Smooth muscle cell (in vitro differentiated cells): ENCODE data around the gene POU2F3. TPM values are rescaled to one million over a fixed set of nuclear protein-coding genes. Genes with fewer than 3 reads are reported as not detected.
A peak's percentile ranks its signal among the peaks of the same experiment; 100 is the strongest.

Experiments
- DNase-seq: peaks from one replicate; lab custom pipeline; 2025; ENCODE audit not compliant: unreplicated experiment; lab: John Stamatoyannopoulos, UW
- H2AFZ ChIP-seq: fragments of 200-600 bp; sonication (generic); 2 replicates; pipeline ENCODE4 v1.6.0; 2016; ENCODE audit warnings: antibody characterized with exemption, low read depth, mild to moderate bottlenecking
- H3F3A ChIP-seq: fragments of 200-600 bp; sonication (generic); 2 replicates; pipeline ENCODE4 v1.6.0; 2017; ENCODE audit warnings: antibody characterized with exemption, low read depth
- H3K27ac ChIP-seq: fragments of 200-600 bp; sonication (generic); 2 replicates; pipeline ENCODE4 v1.5.1; 2016; ENCODE audit warnings: low read depth, mild to moderate bottlenecking
- H3K27me3 ChIP-seq: fragments of 200-600 bp; sonication (generic); 2 replicates; pipeline ENCODE4 v1.6.1; 2016; ENCODE audit warnings: low read depth, mild to moderate bottlenecking
- H3K36me3 ChIP-seq: fragments of 200-600 bp; sonication (generic); 2 replicates; pipeline ENCODE4 v1.5.1; 2016; ENCODE audit warnings: low read depth
- H3K4me1 ChIP-seq: fragments of 200-600 bp; sonication (generic); 2 replicates; pipeline ENCODE4 v1.5.1; 2016; ENCODE audit warnings: low read depth
- H3K4me2 ChIP-seq: fragments of 200-600 bp; sonication (generic); 2 replicates; pipeline ENCODE4 v1.6.0; 2016; ENCODE audit warnings: mild to moderate bottlenecking
- H3K4me3 ChIP-seq: fragments of 200-600 bp; sonication (generic); 2 replicates; pipeline ENCODE4 v1.5.1; 2016; ENCODE audit warnings: mild to moderate bottlenecking
- H3K79me2 ChIP-seq: fragments of 200-600 bp; sonication (generic); 2 replicates; pipeline ENCODE4 v1.6.0; 2016; ENCODE audit warnings: low read depth, mild to moderate bottlenecking
- H3K9ac ChIP-seq: fragments of 200-600 bp; sonication (generic); 2 replicates; pipeline ENCODE4 v1.6.0; 2016; ENCODE audit warnings: low read depth
- H3K9me3 ChIP-seq: fragments of 200-600 bp; sonication (generic); replicated peaks from 2 replicates; pipeline ENCODE4 v1.5.1; 2016; ENCODE audit warnings: low read depth
- H4K20me1 ChIP-seq: fragments of 200-600 bp; sonication (generic); 2 replicates; pipeline ENCODE4 v1.6.0; 2016; ENCODE audit warnings: low read depth
- WGBS: methylation state at CpG from one replicate; pipeline ENCODE4 v1.1.7; 2016; ENCODE audit warnings: low lambda C conversion rate; 5-methylcytosine and 5-hydroxymethylcytosine counted together
- polyA plus RNA-seq: library from polyadenylated mRNA; unstranded; fragments of >200 nt; fragmentation: Nextera tagmentation; extraction: Ambion mirVana; gene quantifications from 2 replicates; pipeline ENCODE4 v1.2.1, GENCODE V29; 2016
- total RNA-seq: library from RNA; depleted of rRNA; stranded (reverse); fragments of >200 nt; gene quantifications from 2 replicates; pipeline ENCODE4 v1.2.3, GENCODE V29; 2014
- TF ChIP-seq, protein P1 (sequence below): fragments of 200-600 bp; sonication (generic); IDR thresholded peaks from 2 replicates; pipeline ENCODE4 v1.5.1; 2017; ENCODE audit warnings: borderline replicate concordance, mild to moderate bottlenecking, antibody characterized with exemption; ENCODE audit not compliant: insufficient read depth, poor library complexity, severe bottlenecking

Gene POU2F3
- total and polyA plus RNA-seq, 2 experiments from 2014 or later = 2.8 TPM; not detected in 1

DNA sequence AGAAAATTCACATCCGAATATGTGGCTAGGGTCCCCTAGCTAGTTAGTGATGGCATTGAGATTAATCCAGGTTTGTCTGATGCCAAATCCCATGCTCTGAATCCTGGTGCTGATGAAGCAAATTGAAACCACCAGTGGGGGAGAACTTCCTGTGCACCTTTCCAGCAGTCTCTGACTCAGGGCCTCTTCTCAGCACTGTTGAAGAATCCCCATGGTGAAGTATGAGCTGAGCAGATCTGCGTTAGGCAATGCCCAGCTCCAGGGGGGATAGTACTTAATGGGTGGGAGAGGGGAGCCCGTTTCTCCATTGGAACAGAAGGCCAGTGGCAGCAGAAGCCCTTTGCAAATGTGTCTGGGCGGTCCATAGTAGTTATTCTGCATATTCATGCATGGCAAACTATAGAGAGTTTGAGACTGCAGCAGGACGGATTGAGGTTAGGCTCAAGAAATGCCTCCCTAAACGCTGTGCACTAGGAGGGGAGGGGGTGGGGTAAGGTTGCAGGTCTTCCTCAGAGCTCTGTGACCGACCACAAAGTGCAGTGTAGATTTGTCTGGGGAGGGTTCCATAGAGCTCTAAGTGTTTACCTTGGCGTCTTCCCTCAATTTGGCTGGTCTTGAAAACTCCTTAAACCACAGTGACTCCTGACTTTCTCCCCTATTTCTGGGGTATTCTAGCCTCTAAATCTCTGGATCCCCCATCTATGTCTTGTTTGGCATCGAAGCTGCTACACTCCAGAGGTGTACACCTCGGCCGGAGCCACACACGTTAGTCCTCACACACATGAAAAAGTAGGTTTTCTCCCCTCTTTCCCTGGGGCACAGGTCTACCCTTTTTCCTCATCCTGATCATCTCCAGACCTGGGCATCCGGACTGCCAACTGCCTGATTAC, 4.8 kb downstream of the POU2F3 start:
- Histone ChIP-seq H3K4me3 (no peak overlapping the region), H3F3A (no peaks in the 10 kb centered on the region), H4K20me1 (no peaks in the 10 kb centered on the region), H3K9ac (no peak overlapping the region), H3K9me3 (no peaks in the 10 kb centered on the region), H3K27ac (no peak overlapping the region), H3K27me3 (peaks cover 58% of the 10 kb centered on the region), H2AFZ (no peak overlapping the region), H3K79me2 (no peaks in the 10 kb centered on the region), H3K4me2 (no peak overlapping the region), H3K4me1 (peaks cover 5% of the 10 kb centered on the region), H3K36me3 (no peaks in the 10 kb centered on the region)
- DNase-seq = no peak
- WGBS = 65% methylated on average over 13 of the region's 13 CpGs
- TF ChIP-seq, protein P1, sequence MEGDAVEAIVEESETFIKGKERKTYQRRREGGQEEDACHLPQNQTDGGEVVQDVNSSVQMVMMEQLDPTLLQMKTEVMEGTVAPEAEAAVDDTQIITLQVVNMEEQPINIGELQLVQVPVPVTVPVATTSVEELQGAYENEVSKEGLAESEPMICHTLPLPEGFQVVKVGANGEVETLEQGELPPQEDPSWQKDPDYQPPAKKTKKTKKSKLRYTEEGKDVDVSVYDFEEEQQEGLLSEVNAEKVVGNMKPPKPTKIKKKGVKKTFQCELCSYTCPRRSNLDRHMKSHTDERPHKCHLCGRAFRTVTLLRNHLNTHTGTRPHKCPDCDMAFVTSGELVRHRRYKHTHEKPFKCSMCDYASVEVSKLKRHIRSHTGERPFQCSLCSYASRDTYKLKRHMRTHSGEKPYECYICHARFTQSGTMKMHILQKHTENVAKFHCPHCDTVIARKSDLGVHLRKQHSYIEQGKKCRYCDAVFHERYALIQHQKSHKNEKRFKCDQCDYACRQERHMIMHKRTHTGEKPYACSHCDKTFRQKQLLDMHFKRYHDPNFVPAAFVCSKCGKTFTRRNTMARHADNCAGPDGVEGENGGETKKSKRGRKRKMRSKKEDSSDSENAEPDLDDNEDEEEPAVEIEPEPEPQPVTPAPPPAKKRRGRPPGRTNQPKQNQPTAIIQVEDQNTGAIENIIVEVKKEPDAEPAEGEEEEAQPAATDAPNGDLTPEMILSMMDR = no peak

DNA sequence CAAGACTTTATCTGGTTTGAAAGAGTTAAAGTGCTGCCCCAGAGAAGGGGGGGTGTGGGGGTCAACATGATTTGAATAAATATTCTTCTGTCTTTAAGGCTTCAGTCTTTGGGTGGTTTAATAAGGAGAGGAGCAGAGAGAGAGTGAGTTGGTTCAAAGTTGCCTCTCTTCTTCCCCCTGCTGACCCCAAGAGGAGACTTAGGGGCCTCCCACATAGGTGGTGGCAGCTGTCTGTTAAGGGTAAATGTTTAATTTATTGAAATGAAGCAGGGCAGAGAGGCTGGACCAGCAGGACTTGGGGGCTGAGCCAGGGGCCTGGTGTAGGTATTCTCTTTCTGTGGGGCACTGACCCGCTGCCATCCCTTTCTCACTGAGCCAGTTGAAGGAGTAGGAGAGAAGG, 5.5 kb downstream of the POU2F3 start:
- no peaks in the 10 kb centered on the region for H3K36me3 ChIP-seq
- DNase-seq = no peak
- no peaks in the 10 kb centered on the region for H3K79me2 ChIP-seq
- no peak overlapping the region for H3K4me3 ChIP-seq
- peaks cover 5% of the 10 kb centered on the region for H3K4me1 ChIP-seq
- H3K4me2 ChIP-seq = no peak overlapping the region
- TF ChIP-seq, protein P1 = no peak
- no peak overlapping the region for H3K27ac ChIP-seq
- peaks cover 51% of the 10 kb centered on the region for H3K27me3 ChIP-seq
- 92% methylated on average over 1 of the region's 1 CpG for WGBS
- H2AFZ ChIP-seq = no peak overlapping the region
- no peaks in the 10 kb centered on the region for H4K20me1 ChIP-seq
- no peak overlapping the region for H3K9ac ChIP-seq
- no peaks in the 10 kb centered on the region for H3F3A ChIP-seq
- H3K9me3 ChIP-seq = no peaks in the 10 kb centered on the region

DNA sequence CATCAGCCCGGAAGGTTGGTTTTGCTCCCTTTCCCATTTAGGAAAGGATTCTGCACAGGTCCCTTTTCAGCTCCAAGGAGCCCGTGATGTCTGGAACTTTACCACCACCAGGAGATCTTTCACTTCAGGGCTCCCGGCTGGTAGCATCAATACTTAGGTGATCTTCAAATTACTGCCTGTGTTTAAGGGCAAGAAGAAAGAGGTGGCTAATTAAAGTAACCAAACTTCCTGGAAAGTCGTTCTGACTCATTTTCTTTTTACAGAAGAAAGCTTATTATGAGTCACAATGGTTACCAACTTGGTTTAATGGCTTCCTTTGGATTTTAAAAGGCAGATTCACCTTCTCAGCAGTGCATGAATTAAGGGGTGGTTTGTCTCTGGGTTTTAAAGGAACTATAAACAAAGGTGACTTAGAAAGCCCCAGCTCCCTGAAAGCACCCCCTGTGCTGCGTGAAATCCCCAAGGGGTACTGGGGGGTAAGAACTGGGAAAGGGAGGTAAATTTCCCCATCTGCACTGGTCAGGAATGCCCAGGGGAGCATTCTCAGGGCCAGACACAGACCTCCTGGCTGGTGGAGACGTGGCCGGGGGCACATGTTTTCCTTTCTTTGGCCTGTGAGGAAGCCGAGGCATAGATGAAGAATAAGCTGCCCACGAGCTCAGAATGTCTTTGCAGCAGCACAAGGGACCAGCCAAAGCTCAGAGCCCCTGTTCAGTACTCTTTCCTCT, 8.8 kb downstream of the POU2F3 start:
- H3K4me3 ChIP-seq = no peak overlapping the region
- WGBS = 32% methylated on average over 9 of the region's 9 CpGs
- TF ChIP-seq, protein P1 = no peak
- H3K9me3 ChIP-seq = no peaks in the 10 kb centered on the region
- no peaks in the 10 kb centered on the region for H4K20me1 ChIP-seq
- H3K4me2 ChIP-seq = peak overlapping the region; percentile 41
- H3F3A ChIP-seq = no peaks in the 10 kb centered on the region
- peak overlapping the region; percentile 42 for H3K27ac ChIP-seq
- H3K9ac ChIP-seq = no peak overlapping the region
- no peaks in the 10 kb centered on the region for H3K79me2 ChIP-seq
- H3K4me1 ChIP-seq = peaks cover 5% of the 10 kb centered on the region
- H2AFZ ChIP-seq = no peak overlapping the region
- H3K36me3 ChIP-seq = no peaks in the 10 kb centered on the region
- H3K27me3 ChIP-seq = peaks cover 19% of the 10 kb centered on the region
- no peak for DNase-seq
